H1 (cell line): Measurements from ENCODE around the gene OR5F1. TPM values are rescaled to one million over a fixed set of nuclear protein-coding genes. Genes with fewer than 3 reads are reported as not detected.

Source experiments
- CTCF ChIA-PET: fragments of 300-600 bp; sonication (Branson Sonifier 250); formaldehyde crosslinking; loops from one replicate; lab custom pipeline; 2021; ENCODE audit not compliant: partially characterized antibody; lab: Charles Lee
- POLR2A ChIA-PET: fragments of 300-600 bp; sonication (Branson Sonifier 250); formaldehyde crosslinking; loops from one replicate; lab custom pipeline; 2021; ENCODE audit warnings: inconsistent platforms; ENCODE audit not compliant: partially characterized antibody; lab: Charles Lee
- DNase-seq, 2 experiments: peaks; one replicate each; pipeline versions ENCODE4 v3.0.0 to v3.0.0-alpha.2; 2010 to 2022; ENCODE audit warnings: low spot score in 2 of 2, low read depth in 1 of 2, mixed read lengths in 1 of 2
- FAIRE-seq: peaks from 2 replicates; lab custom pipeline; 2011; peaks lifted over from hg19 to GRCh38; lab: Jason Lieb, UNC
- H2AFZ ChIP-seq: 2 replicates; pipeline ENCODE4 v1.8.1; 2012; ENCODE audit warnings: low read length, inconsistent platforms
- H2AK5ac ChIP-seq: 2 replicates; pipeline ENCODE4 v1.6.1; 2013; ENCODE audit warnings: low read depth, low read length
- H2BK120ac ChIP-seq: replicated peaks from 2 replicates; pipeline ENCODE3; 2013; ENCODE audit warnings: low read depth, low read length, inconsistent platforms
- H2BK12ac ChIP-seq: 2 replicates; pipeline ENCODE4 v1.6.1; 2013; ENCODE audit warnings: low read depth, low read length
- H2BK15ac ChIP-seq: 2 replicates; pipeline ENCODE4 v1.6.1; 2013; ENCODE audit warnings: low read length
- H2BK20ac ChIP-seq: 2 replicates; pipeline ENCODE4 v1.6.1; 2013; ENCODE audit warnings: low read length
- H2BK5ac ChIP-seq: 2 replicates; pipeline ENCODE4 v1.6.1; 2013; ENCODE audit warnings: low read depth, low read length
- H3K14ac ChIP-seq: 2 replicates; pipeline ENCODE4 v1.6.1; 2013; ENCODE audit warnings: inconsistent platforms; ENCODE audit not compliant: insufficient read length
- H3K18ac ChIP-seq: 2 replicates; pipeline ENCODE4 v1.6.1; 2013; ENCODE audit warnings: low read length; ENCODE audit errors: extremely low read depth
- H3K23ac ChIP-seq: 2 replicates; pipeline ENCODE4 v1.6.1; 2013; ENCODE audit warnings: inconsistent platforms; ENCODE audit not compliant: insufficient read length
- H3K23me2 ChIP-seq: 2 replicates; pipeline ENCODE4 v1.6.1; 2013; ENCODE audit warnings: low read depth, low read length
- H3K27ac ChIP-seq: 2 replicates; pipeline ENCODE4 v1.6.1; 2011; ENCODE audit warnings: low read depth, low read length, inconsistent platforms
- H3K27me3 ChIP-seq, 4 experiments: replicated peaks in 1 of 4; 1 replicate in 1 of 4; 2 replicates in 3 of 4; pipeline versions ENCODE4 v1.6.1 to v1.8.1; 2011 to 2013; ENCODE audit warnings: low read length in 3 of 4, mild to moderate bottlenecking in 3 of 4, inconsistent platforms in 2 of 4, mixed read lengths in 2 of 4, moderate library complexity in 1 of 4; ENCODE audit not compliant: control insufficient read depth in 3 of 4, insufficient read depth in 3 of 4; ENCODE audit errors: extremely low read depth in 1 of 4
- H3K36me3 ChIP-seq, 4 experiments: 2 replicates each; pipeline versions ENCODE4 v1.6.1 to v1.8.1; 2011 to 2013; ENCODE audit warnings: mild to moderate bottlenecking in 4 of 4, low read length in 3 of 4, moderate library complexity in 2 of 4, control low read depth in 1 of 4, inconsistent platforms in 1 of 4; ENCODE audit not compliant: insufficient read depth in 4 of 4, control insufficient read depth in 2 of 4
- H3K4ac ChIP-seq: replicated peaks from 2 replicates; pipeline ENCODE3; 2013; ENCODE audit warnings: low read length, low read depth, mixed read lengths, inconsistent platforms; ENCODE audit not compliant: insufficient read length
- H3K4me1 ChIP-seq, 4 experiments: replicated peaks in 1 of 4; 1 replicate in 1 of 4; 2 replicates in 3 of 4; pipeline versions ENCODE4 v1.6.1 to v1.8.1; 2011 to 2013; ENCODE audit warnings: low read length in 3 of 4, inconsistent platforms in 2 of 4, mixed read lengths in 1 of 4; ENCODE audit not compliant: insufficient read depth in 4 of 4, control insufficient read depth in 3 of 4
- H3K4me2 ChIP-seq, 2 experiments: 2 replicates each; pipeline versions ENCODE4 v1.6.1 to v1.8.1; 2011 to 2013; ENCODE audit warnings: low read depth in 2 of 2, low read length in 2 of 2, control low read depth in 1 of 2, inconsistent platforms in 1 of 2, mild to moderate bottlenecking in 1 of 2; ENCODE audit not compliant: insufficient read depth in 1 of 2
- H3K4me3 ChIP-seq, 4 experiments: fragments of 200-600, 300-600 bp in 1 of 4; sonication (generic), shearing (Covaris generic), sonication (Bioruptor Twin) in 1 of 4; 2 replicates each; pipeline versions ENCODE4 v1.5.1 to v1.8.1; 2011 to 2016; ENCODE audit warnings: low read length in 4 of 4, low read depth in 3 of 4, control low read depth in 2 of 4, inconsistent platforms in 2 of 4, mild to moderate bottlenecking in 2 of 4, mixed read lengths in 1 of 4, moderate library complexity in 1 of 4; ENCODE audit not compliant: insufficient read depth in 2 of 4; ENCODE audit errors: extremely low read depth in 1 of 4
- H3K56ac ChIP-seq: replicated peaks from 2 replicates; pipeline ENCODE3; 2013; ENCODE audit warnings: low read depth, mild to moderate bottlenecking, mixed read lengths, low read length, inconsistent platforms; ENCODE audit not compliant: insufficient read length
- H3K79me1 ChIP-seq: 2 replicates; pipeline ENCODE4 v1.6.1; 2013; ENCODE audit warnings: low read depth, low read length, control low read depth
- H3K79me2 ChIP-seq, 2 experiments: 2 replicates each; pipeline versions ENCODE4 v1.6.1 to v1.8.1; 2012 to 2013; ENCODE audit warnings: low read length in 2 of 2, mild to moderate bottlenecking in 2 of 2, inconsistent platforms in 1 of 2; ENCODE audit not compliant: insufficient read depth in 2 of 2, control insufficient read depth in 1 of 2
- H3K9ac ChIP-seq, 4 experiments: replicated peaks in 1 of 4; 1 replicate in 1 of 4; 2 replicates in 3 of 4; pipeline versions ENCODE4 v1.6.1 to v1.8.1; 2011 to 2013; ENCODE audit warnings: low read depth in 3 of 4, low read length in 3 of 4, control low read depth in 2 of 4, mild to moderate bottlenecking in 2 of 4, moderate library complexity in 2 of 4, inconsistent platforms in 1 of 4; ENCODE audit errors: extremely low read depth in 1 of 4
- H3K9me3 ChIP-seq, 2 experiments: 2 replicates each; pipeline versions ENCODE4 v1.6.1 to v1.8.1; 2012 to 2013; ENCODE audit warnings: mild to moderate bottlenecking in 2 of 2, moderate library complexity in 2 of 2, control low read depth in 1 of 2, inconsistent platforms in 1 of 2, low read depth in 1 of 2, low read length in 1 of 2, mixed read lengths in 1 of 2; ENCODE audit not compliant: insufficient read depth in 2 of 2
- H4K20me1 ChIP-seq, 2 experiments: replicated peaks in 1 of 2; 2 replicates each; pipeline versions ENCODE3 to v1.8.1; 2011 to 2013; ENCODE audit warnings: inconsistent platforms in 2 of 2, low read length in 2 of 2, mild to moderate bottlenecking in 1 of 2; ENCODE audit not compliant: insufficient read depth in 2 of 2, control insufficient read depth in 1 of 2
- H4K5ac ChIP-seq: 2 replicates; pipeline ENCODE4 v1.6.1; 2013; ENCODE audit warnings: low read length, low read depth, mixed read lengths, inconsistent platforms; ENCODE audit not compliant: insufficient read length
- H4K8ac ChIP-seq: 2 replicates; pipeline ENCODE4 v1.8.0; 2013; ENCODE audit warnings: mild to moderate bottlenecking, moderate library complexity, low read length, inconsistent platforms; ENCODE audit not compliant: insufficient read depth; ENCODE audit errors: extremely low read depth
- H4K91ac ChIP-seq: replicated peaks from 2 replicates; pipeline ENCODE3; 2013; ENCODE audit warnings: low read length, mixed read lengths, inconsistent platforms; ENCODE audit not compliant: insufficient read length
- CBX8 ChIP-seq: fragments of 300-800, 300-1000 bp; sonication (generic); IDR thresholded peaks from 2 replicates; pipeline ENCODE4 v1.7.1; 2016; ENCODE audit warnings: low read depth, low read length, borderline replicate concordance
- EP300 ChIP-seq, 2 experiments: IDR thresholded peaks; 1 replicate in 1 of 2; 2 replicates in 1 of 2; pipeline ENCODE4 v1.6.1; 2011 to 2012; ENCODE audit warnings: low read depth in 2 of 2, low read length in 2 of 2, mild to moderate bottlenecking in 2 of 2, borderline replicate concordance in 1 of 2, inconsistent platforms in 1 of 2, moderate library complexity in 1 of 2
- GTF2F1 ChIP-seq: IDR thresholded peaks from 2 replicates; pipeline ENCODE4 v1.6.1; 2012; ENCODE audit warnings: low read depth, low read length, improper control_type of control experiment, borderline replicate concordance
- HDAC2 ChIP-seq, 2 experiments: fragments of 300-600 bp in 1 of 2; sonication (generic) in 1 of 2; IDR thresholded peaks; 2 replicates each; pipeline ENCODE4 v1.6.1; 2011 to 2012; ENCODE audit warnings: low read depth in 2 of 2, low read length in 2 of 2, mild to moderate bottlenecking in 2 of 2, moderate library complexity in 2 of 2, borderline replicate concordance in 1 of 2, inconsistent platforms in 1 of 2
- JUND ChIP-seq: IDR thresholded peaks from 2 replicates; pipeline ENCODE4 v1.6.1; 2011; ENCODE audit warnings: mild to moderate bottlenecking, improper control_type of control experiment, low read length
- KDM5A ChIP-seq: fragments of 200-600 bp; IDR thresholded peaks from 2 replicates; pipeline ENCODE4 v1.7.1; 2012; ENCODE audit warnings: mild to moderate bottlenecking, low read length, inconsistent platforms, mixed read lengths
- RXRA ChIP-seq: IDR thresholded peaks from 2 replicates; pipeline ENCODE4 v1.6.1; 2011; ENCODE audit warnings: low read depth, mild to moderate bottlenecking, low read length, moderate library complexity; ENCODE audit not compliant: insufficient read depth
- SP2 ChIP-seq: IDR thresholded peaks from 2 replicates; pipeline ENCODE4 v1.6.1; 2012; ENCODE audit warnings: mild to moderate bottlenecking, low read length, inconsistent platforms
- USF2 ChIP-seq: IDR thresholded peaks from 2 replicates; pipeline ENCODE4 v1.6.1; 2011; ENCODE audit warnings: low read length, improper control_type of control experiment
- WGBS, 2 experiments: shearing (Covaris generic) in 1 of 2; methylation state at CpG; one replicate each; pipeline versions ENCODE4 v1.1.6 to v1.1.7; 2013 to 2015; ENCODE audit warnings: low lambda C conversion rate in 2 of 2, mixed read lengths in 2 of 2, inconsistent platforms in 1 of 2, low coverage in 1 of 2, missing lambda C conversion rate in 1 of 2; ENCODE audit not compliant: insufficient replicate concordance in 2 of 2, insufficient coverage in 1 of 2, insufficient read length in 1 of 2; ENCODE audit errors: extremely low coverage in 1 of 2, missing lambda C conversion rate in 1 of 2; 5-methylcytosine and 5-hydroxymethylcytosine counted together
- polyA plus RNA-seq, 7 experiments: library from polyadenylated mRNA; depleted of rRNA in 3 of 7; stranded (reverse) in 5 of 7; unstranded in 2 of 7; fragments of >200 nt in 5 of 7; fragments of 200-250 nt in 2 of 7; gene quantifications; 1 replicate in 5 of 7; 2 replicates in 1 of 7; 4 replicates in 1 of 7; pipeline versions ENCODE4 v1.2.1 to v1.2.3, GENCODE V29; 2011 to 2013; ENCODE audit warnings: missing spikeins in 2 of 7, mixed read lengths in 2 of 7
- total RNA-seq: library from RNA; stranded (reverse); fragmentation: NEBNext Ultra II Directional; extraction: Animal tissue kit (Norgen Biotek cat#: 25700); gene quantifications from 2 replicates; pipeline ENCODE4 v1.2.1, GENCODE V29; 2021

The OR5F1 gene
- total and polyA plus RNA-seq, 2 of the 8 experiments (the other 6 are each of a cell fraction or from before 2014, with no cell fraction given) = not detected

DNA sequence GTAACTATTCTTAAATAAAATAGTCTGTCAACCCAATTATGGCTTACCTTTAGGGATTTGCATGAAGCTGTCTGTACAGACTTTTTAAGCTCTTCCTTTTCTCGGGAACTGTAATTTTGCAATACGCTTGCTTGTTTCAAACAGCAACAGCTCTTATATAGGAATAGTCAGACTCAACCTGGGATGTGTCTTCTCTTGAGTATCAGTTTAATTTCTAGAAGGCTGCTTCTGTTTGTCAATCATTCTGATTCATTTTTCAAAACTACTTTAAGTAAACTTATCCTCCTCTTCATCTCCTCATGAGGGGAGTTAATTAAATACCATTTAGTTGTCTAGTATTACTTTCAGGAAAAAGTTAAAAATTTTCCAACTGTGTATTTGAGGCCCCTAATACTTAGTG, 24.6 kb downstream of the OR5F1 start, which contains the start of gene OR10AG1:
OR10AG1 (minus strand) TSS at position 101 of the 400 bp plus-strand sequence; CDS start at position 63, 38 bp downstream.
- H3K4me2 ChIP-seq = no peak within 1 kb of the TSS
- H2AFZ ChIP-seq = no peak within 1 kb of the TSS
- no peaks in the 10 kb centered on the region for H3K9me3 ChIP-seq
- ChIA-PET POLR2A (no interaction called here), CTCF (no interaction called here)
- no peak within 1 kb of the TSS for H3K4ac ChIP-seq
- no peaks in the 10 kb centered on the region for H3K79me1 ChIP-seq
- no peak within 1 kb of the TSS for H2BK12ac ChIP-seq
- no peak within 1 kb of the TSS for H3K14ac ChIP-seq
- no peaks in the 10 kb centered on the region for H3K23me2 ChIP-seq
- no peak within 1 kb of the TSS for H2BK15ac ChIP-seq
- no peak within 1 kb of the TSS for H3K4me3 ChIP-seq
- no peak within 1 kb of the TSS; the same call in 1 of the 2 replicates for H4K8ac ChIP-seq
- H3K79me2 ChIP-seq = no peaks in the 10 kb centered on the region
- no peak for FAIRE-seq
- no peak within 1 kb of the TSS for H3K23ac ChIP-seq
- H4K91ac ChIP-seq = no peak within 1 kb of the TSS
- H3K36me3 ChIP-seq = no peaks in the 10 kb centered on the region
- H2BK20ac ChIP-seq = no peak within 1 kb of the TSS
- no peak for DNase-seq
- no peak within 1 kb of the TSS for H3K18ac ChIP-seq
- no peak within 1 kb of the TSS for H3K27ac ChIP-seq
- no peaks in the 10 kb centered on the region for H3K27me3 ChIP-seq
- no peak within 1 kb of the TSS for H4K5ac ChIP-seq
- no peaks in the 10 kb centered on the region; a peak in 1 of 7 replicates for H3K4me1 ChIP-seq
- H2BK120ac ChIP-seq = no peak within 1 kb of the TSS
- no peak within 1 kb of the TSS for H3K9ac ChIP-seq
- H4K20me1 ChIP-seq = no peaks in the 10 kb centered on the region
- 92% methylated on average over 2 of the region's 2 CpGs; no CpG with 5 or more reads in 1 of the 2 experiments for WGBS, 2 experiments
- no peak within 1 kb of the TSS for H2BK5ac ChIP-seq
- no peak within 1 kb of the TSS for H2AK5ac ChIP-seq
- no peak within 1 kb of the TSS for H3K56ac ChIP-seq
- TF ChIP-seq KDM5A (no peak), RXRA (no peak), HDAC2 (IDR thresholded peaks at IDR 0.05; ENCODE audit: borderline replicate concordance in 1 of 2, low read depth in 2 of 2, low read length in 2 of 2) (no peak), CBX8 (no peak), EP300 (IDR thresholded peaks at IDR 0.05; ENCODE audit: borderline replicate concordance in 1 of 2, low read depth in 2 of 2, low read length in 2 of 2) (no peak), GTF2F1 (no peak), JUND (no peak), USF2 (no peak), SP2 (no peak)
